Neural progenitor cell (in vitro differentiated cells): ENCODE results near the gene TMEM184A.

Experiments
- EZH2 ChIP-seq: fragments of 200-600 bp; sonication (generic); IDR thresholded peaks from 2 replicates; pipeline ENCODE4 v1.6.1; 2017; ENCODE audit warnings: antibody characterized with exemption, mild to moderate bottlenecking, moderate library complexity
- TF ChIP-seq, protein P1 (sequence below): fragments of 200-600 bp; sonication (generic); IDR thresholded peaks from 2 replicates; pipeline ENCODE4 v1.5.1; 2017; ENCODE audit warnings: antibody characterized with exemption, mild to moderate bottlenecking

GRCh38 chr7:1550005-1550845 is 5.8 kb downstream of the TMEM184A start:
- TF ChIP-seq, protein P1, sequence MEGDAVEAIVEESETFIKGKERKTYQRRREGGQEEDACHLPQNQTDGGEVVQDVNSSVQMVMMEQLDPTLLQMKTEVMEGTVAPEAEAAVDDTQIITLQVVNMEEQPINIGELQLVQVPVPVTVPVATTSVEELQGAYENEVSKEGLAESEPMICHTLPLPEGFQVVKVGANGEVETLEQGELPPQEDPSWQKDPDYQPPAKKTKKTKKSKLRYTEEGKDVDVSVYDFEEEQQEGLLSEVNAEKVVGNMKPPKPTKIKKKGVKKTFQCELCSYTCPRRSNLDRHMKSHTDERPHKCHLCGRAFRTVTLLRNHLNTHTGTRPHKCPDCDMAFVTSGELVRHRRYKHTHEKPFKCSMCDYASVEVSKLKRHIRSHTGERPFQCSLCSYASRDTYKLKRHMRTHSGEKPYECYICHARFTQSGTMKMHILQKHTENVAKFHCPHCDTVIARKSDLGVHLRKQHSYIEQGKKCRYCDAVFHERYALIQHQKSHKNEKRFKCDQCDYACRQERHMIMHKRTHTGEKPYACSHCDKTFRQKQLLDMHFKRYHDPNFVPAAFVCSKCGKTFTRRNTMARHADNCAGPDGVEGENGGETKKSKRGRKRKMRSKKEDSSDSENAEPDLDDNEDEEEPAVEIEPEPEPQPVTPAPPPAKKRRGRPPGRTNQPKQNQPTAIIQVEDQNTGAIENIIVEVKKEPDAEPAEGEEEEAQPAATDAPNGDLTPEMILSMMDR, result no peak
- no peak for TF ChIP-seq EZH2
